SK-N-SH (cell line): ENCODE measurements around the gene CUL9. TPM values are rescaled to one million over a fixed set of nuclear protein-coding genes. Genes with fewer than 3 reads are reported as not detected.

Source experiments
- CTCF ChIA-PET: fragments of 300-600, 350-600 bp; formaldehyde crosslinking; extraction: SDS; loops from one replicate; lab custom pipeline; 2021; lab: Yijun Ruan, JAX
- POLR2A ChIA-PET: fragments of 350-600 bp; sonication (Branson Sonifier 250); formaldehyde crosslinking; extraction: SDS; loops from one replicate; lab custom pipeline; 2020; ENCODE audit warnings: antibody characterized with exemption, inconsistent platforms; lab: Yijun Ruan, JAX
- DNase-seq: peaks from one replicate; pipeline ENCODE4 v3.0.0; 2012
- H2AFZ ChIP-seq: fragments of 200-600 bp; sonication (generic); 2 replicates; pipeline ENCODE4 v1.8.1; 2016; ENCODE audit warnings: antibody characterized with exemption, mild to moderate bottlenecking, low read depth
- H3F3A ChIP-seq: fragments of 200-600 bp; sonication (generic); replicated peaks from 2 replicates; pipeline ENCODE3; 2016; ENCODE audit warnings: antibody characterized with exemption, mild to moderate bottlenecking; ENCODE audit not compliant: insufficient read depth
- H3K27ac ChIP-seq, 2 experiments: fragments of 200-500 bp in 1 of 2; fragments of 200-600 bp in 1 of 2; sonication (Bioruptor generic) in 1 of 2; sonication (generic), shearing (Covaris generic) in 1 of 2; 2 replicates each; pipeline versions ENCODE4 v1.5.1 to v1.6.1; 2014 to 2016; ENCODE audit warnings: low read depth in 2 of 2, inconsistent platforms in 1 of 2, low read length in 1 of 2, mild to moderate bottlenecking in 1 of 2, mixed read lengths in 1 of 2
- H3K27me3 ChIP-seq: fragments of 200-600 bp; sonication (generic), shearing (Covaris generic); 2 replicates; pipeline ENCODE4 v1.6.1; 2016; ENCODE audit warnings: mixed run types; ENCODE audit not compliant: insufficient read depth
- H3K36me3 ChIP-seq, 2 experiments: fragments of 200-500 bp in 1 of 2; fragments of 200-600 bp in 1 of 2; sonication (Bioruptor generic) in 1 of 2; sonication (generic) in 1 of 2; replicated peaks in 1 of 2; 2 replicates each; pipeline versions ENCODE3 to v1.5.1; 2014 to 2016; ENCODE audit warnings: low read length in 1 of 2, mild to moderate bottlenecking in 1 of 2; ENCODE audit not compliant: insufficient read depth in 2 of 2, control insufficient read depth in 1 of 2
- H3K4me1 ChIP-seq, 2 experiments: fragments of 200-500 bp in 1 of 2; fragments of 200-600 bp in 1 of 2; sonication (Bioruptor generic) in 1 of 2; sonication (generic), shearing (Covaris generic) in 1 of 2; 2 replicates each; pipeline versions ENCODE4 v1.5.1 to v1.6.1; 2014 to 2016; ENCODE audit warnings: low read depth in 1 of 2, low read length in 1 of 2, mixed run types in 1 of 2; ENCODE audit not compliant: insufficient read depth in 2 of 2, control insufficient read depth in 1 of 2
- H3K4me2 ChIP-seq: fragments of 200-600 bp; sonication (generic), shearing (Covaris generic); 2 replicates; pipeline ENCODE4 v1.6.1; 2017; ENCODE audit warnings: mixed run types
- H3K4me3 ChIP-seq, 2 experiments: fragments of 200-500 bp in 1 of 2; fragments of 200-600 bp in 1 of 2; sonication (Bioruptor generic) in 1 of 2; sonication (generic), shearing (Covaris generic) in 1 of 2; 2 replicates each; pipeline versions ENCODE4 v1.5.1 to v1.8.1; 2014 to 2016; ENCODE audit warnings: low read depth in 2 of 2, inconsistent platforms in 1 of 2, low read length in 1 of 2, mild to moderate bottlenecking in 1 of 2, mixed read lengths in 1 of 2, moderate library complexity in 1 of 2
- H3K79me2 ChIP-seq: fragments of 200-600 bp; sonication (generic); 2 replicates; pipeline ENCODE4 v1.8.1; 2017; ENCODE audit warnings: mild to moderate bottlenecking; ENCODE audit not compliant: insufficient read depth
- H3K9ac ChIP-seq: fragments of 200-600 bp; sonication (generic); 2 replicates; pipeline ENCODE4 v1.6.1; 2017; ENCODE audit warnings: mixed run types
- H3K9me2 ChIP-seq: fragments of 200-600 bp; sonication (generic); 2 replicates; pipeline ENCODE4 v1.6.1; 2017; ENCODE audit warnings: mixed run types
- H3K9me3 ChIP-seq: fragments of 200-600 bp; sonication (generic); 2 replicates; pipeline ENCODE4 v1.6.1; 2017; ENCODE audit warnings: mixed run types, mild to moderate bottlenecking, moderate library complexity
- H4K20me1 ChIP-seq: fragments of 200-600 bp; sonication (generic); 2 replicates; pipeline ENCODE4 v1.6.1; 2017; ENCODE audit warnings: mild to moderate bottlenecking, mixed run types; ENCODE audit not compliant: insufficient read depth
- ELF1 ChIP-seq: IDR thresholded peaks from 2 replicates; pipeline ENCODE4 v1.4.0; 2012
- EP300 ChIP-seq, 2 experiments: IDR thresholded peaks; 2 replicates each; pipeline versions ENCODE4 v1.4.0 to v1.6.1; 2012; ENCODE audit warnings: borderline replicate concordance in 1 of 2, low read depth in 1 of 2, low read length in 1 of 2
- FOXJ3 ChIP-seq: sonication (generic); formaldehyde crosslinking; IDR thresholded peaks from 2 replicates; pipeline ENCODE4 v1.5.1; 2020; ENCODE audit warnings: mild to moderate bottlenecking, missing genetic modification reagents
- IRF3 ChIP-seq: fragments of 150-350 bp; IDR thresholded peaks from 2 replicates; pipeline ENCODE4 v1.6.1; 2016; ENCODE audit warnings: mild to moderate bottlenecking, low read depth, low read length
- JUND ChIP-seq: IDR thresholded peaks from 2 replicates; pipeline ENCODE4 v1.4.0; 2012
- MAX ChIP-seq: IDR thresholded peaks from 2 replicates; pipeline ENCODE4 v1.4.0; 2012; ENCODE audit warnings: low read depth
- NRF1 ChIP-seq: IDR thresholded peaks from 2 replicates; pipeline ENCODE4 v1.6.1; 2012; ENCODE audit warnings: low read depth, mild to moderate bottlenecking, low read length
- PBX3 ChIP-seq: IDR thresholded peaks from 2 replicates; pipeline ENCODE4; 2012
- RAD21 ChIP-seq: IDR thresholded peaks from 2 replicates; pipeline ENCODE4 v1.6.1; 2012; ENCODE audit warnings: mild to moderate bottlenecking, low read length
- RFX5 ChIP-seq: IDR thresholded peaks from 2 replicates; pipeline ENCODE4 v1.6.1; 2012; ENCODE audit warnings: mild to moderate bottlenecking, improper control_type of control experiment, low read length
- RXRA ChIP-seq: IDR thresholded peaks from 2 replicates; pipeline ENCODE4 v1.4.0; 2012; ENCODE audit warnings: low read depth, mild to moderate bottlenecking, borderline replicate concordance
- TEAD4 ChIP-seq: IDR thresholded peaks from 2 replicates; pipeline ENCODE4 v1.4.0; 2012; ENCODE audit warnings: mild to moderate bottlenecking, borderline replicate concordance; ENCODE audit not compliant: insufficient read depth
- USF2 ChIP-seq: fragments of 150-350 bp; IDR thresholded peaks from 2 replicates; pipeline ENCODE4 v1.6.1; 2017; ENCODE audit warnings: antibody characterized with exemption, low read length, low read depth, borderline replicate concordance
- ZBTB33 ChIP-seq: IDR thresholded peaks from 2 replicates; pipeline ENCODE4 v1.4.0; 2012; ENCODE audit warnings: low read depth, borderline replicate concordance
- WGBS: methylation state at CpG from one replicate; pipeline ENCODE4 v1.1.6; 2017; ENCODE audit warnings: low lambda C conversion rate; 5-methylcytosine and 5-hydroxymethylcytosine counted together
- polyA plus RNA-seq, 3 experiments: library from polyadenylated mRNA; depleted of rRNA; stranded (reverse); fragments of >200 nt; gene quantifications; 2 replicates each; pipeline ENCODE4 v1.2.3, GENCODE V29; 2012

Gene CUL9
- polyA plus RNA-seq, 1 of the 3 experiments (the other 2 are of a cell fraction) = 37.7 TPM

- H3F3A ChIP-seq = no peaks in the 10 kb centered on the region
- H2AFZ ChIP-seq = no peak overlapping the region
- ChIA-PET POLR2A (no interaction called here), CTCF (interaction anchor here (1.1 to 1.6 kb wide), 2 partner anchors 25 to 179 kb away, joined by 3 to 6 read pairs; partner anchors contain the start of gene DNPH1)
- H3K27ac ChIP-seq = no peak overlapping the region
- H4K20me1 ChIP-seq = no peaks in the 10 kb centered on the region
- no peaks in the 10 kb centered on the region for H3K9me2 ChIP-seq
- WGBS = 95% methylated on average over 16 of the region's 23 CpGs
- H3K9me3 ChIP-seq = no peaks in the 10 kb centered on the region
- no peaks in the 10 kb centered on the region for H3K27me3 ChIP-seq
- H3K36me3 ChIP-seq = peaks cover 20 to 35% of the 10 kb centered on the region in 2 experiments
- no peak for DNase-seq
- no peaks in the 10 kb centered on the region for H3K4me1 ChIP-seq
- TF ChIP-seq USF2 (no peak), TEAD4 (no peak), RAD21 (no peak), PBX3 (no peak), IRF3 (no peak)
- no peak overlapping the region for H3K9ac ChIP-seq
- H3K79me2 ChIP-seq = no peaks in the 10 kb centered on the region
- no peak overlapping the region for H3K4me3 ChIP-seq
- H3K4me2 ChIP-seq = no peak overlapping the region
Measured at GRCh38 chr6:43204271-43205105, 22.5 kb downstream of the CUL9 start.

GRCh38 chr6:43205849-43206248 is 23.9 kb downstream of the CUL9 start:
- Histone ChIP-seq H3K4me2 (no peak overlapping the region), H3K79me2 (no peaks in the 10 kb centered on the region), H3K27ac (no peak overlapping the region), H3K36me3 (peaks cover 22 to 25% of the 10 kb centered on the region in 2 experiments), H3K9me3 (no peaks in the 10 kb centered on the region), H3K4me3 (no peak overlapping the region), H2AFZ (no peak overlapping the region), H3K27me3 (no peaks in the 10 kb centered on the region), H3K4me1 (no peaks in the 10 kb centered on the region), H4K20me1 (no peaks in the 10 kb centered on the region), H3K9me2 (no peaks in the 10 kb centered on the region), H3F3A (no peaks in the 10 kb centered on the region), H3K9ac (no peak overlapping the region)
- ChIA-PET CTCF (interaction anchor here (0.9 to 1.5 kb wide), 2 partner anchors 24 to 62 kb away, joined by 3 to 7 read pairs; partner anchors contain the start of gene DNPH1), POLR2A (no interaction called here)
- WGBS = 92% methylated on average over 10 of the region's 10 CpGs
- no peak for DNase-seq
- TF ChIP-seq RXRA (no peak), RAD21 (no peak), NRF1 (no peak), RFX5 (no peak), JUND (no peak), TEAD4 (no peak), IRF3 (no peak), PBX3 (no peak), ELF1 (no peak), MAX (no peak), ZBTB33 (no peak), FOXJ3 (CRISPR knock-in tag) (no peak), EP300 (IDR thresholded peaks at IDR 0.05; ENCODE audit: borderline replicate concordance in 1 of 2, low read depth in 1 of 2, low read length in 1 of 2) (no peak)
